Suppressor macrophage treated with lipopolysaccharide for 1 hour (primary cell): ENCODE results near the gene XNDC1N.
A peak's percentile ranks its signal among the peaks of the same experiment; 100 is the strongest.

ENCODE experiments used
- DNase-seq, 3 donors: peaks; one replicate each; pipeline ENCODE4 v3.0.0-alpha.2; 2020 to 2022

Gene XNDC1N

GRCh38 chr11:71927820-71928736, at the start of gene XNDC1N:
Gene XNDC1N, minus strand, starts transcription at chr11:71928594. Its CDS starts 5,241 bp downstream, at chr11:71923353.
- DNase-seq, result peak; percentile 82 to 91 (median 89)

GRCh38 chr11:71977743-71978418, 49.5 kb upstream of the XNDC1N start:
- DNase-seq, result peak; percentile 72 to 85 (median 81)

GRCh38 chr11:71977090-71977489, 48.7 kb upstream of the XNDC1N start:
- DNase-seq, result no peak

DNA sequence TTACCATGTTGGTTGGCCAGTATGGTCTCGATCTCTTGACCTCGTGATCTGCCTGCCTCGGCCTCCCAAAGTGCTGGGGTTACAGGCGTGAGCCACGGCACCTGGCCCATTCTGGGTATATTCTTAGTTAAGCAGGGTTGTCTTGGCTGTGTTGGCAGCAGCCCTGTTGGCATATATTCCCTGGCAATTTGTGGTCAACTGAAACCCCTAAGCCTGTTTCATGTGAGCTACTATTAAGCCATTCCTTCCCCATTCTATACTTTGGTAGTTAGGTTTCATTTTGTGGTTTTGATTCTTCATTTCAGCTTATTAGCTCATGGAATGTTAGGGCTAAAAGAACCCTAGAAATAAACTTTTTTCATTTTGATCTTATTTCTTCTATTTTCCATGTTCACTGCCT, 48.2 kb upstream of the XNDC1N start:
- DNase-seq, result no peak

DNA sequence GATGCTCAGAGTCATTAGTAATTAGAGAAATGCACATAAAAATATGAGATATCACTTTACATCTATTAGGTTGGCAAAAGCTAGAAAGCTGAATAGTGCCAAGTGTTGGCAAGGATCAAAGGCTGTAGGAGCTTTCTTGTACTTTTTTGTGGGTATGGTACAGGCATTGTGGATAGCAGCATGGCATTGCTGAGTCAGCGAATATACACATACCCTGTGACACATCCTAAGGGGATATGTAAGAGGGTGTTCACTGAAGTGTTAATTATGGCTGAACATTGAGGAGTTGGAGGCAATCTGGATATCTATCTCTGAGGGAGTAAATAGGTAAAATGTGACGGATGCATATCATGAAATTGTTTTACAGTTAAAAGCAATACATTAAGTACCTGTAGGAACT, 43.3 kb upstream of the XNDC1N start:
- DNase-seq, result no peak

GRCh38 chr11:71964641-71965040, 36.2 kb upstream of the XNDC1N start:
- DNase-seq, result no peak

- DNase-seq, result no peak
These were observed 35.1 kb upstream of the XNDC1N start for GRCh38 chr11:71963468-71963867.

- DNase-seq, result peak; percentile 48 to 63 (median 63)
These were observed 34.1 kb upstream of the XNDC1N start for GRCh38 chr11:71962428-71963038.

GRCh38 chr11:71955898-71956456, 27.6 kb upstream of the XNDC1N start:
- no peak for DNase-seq

DNA sequence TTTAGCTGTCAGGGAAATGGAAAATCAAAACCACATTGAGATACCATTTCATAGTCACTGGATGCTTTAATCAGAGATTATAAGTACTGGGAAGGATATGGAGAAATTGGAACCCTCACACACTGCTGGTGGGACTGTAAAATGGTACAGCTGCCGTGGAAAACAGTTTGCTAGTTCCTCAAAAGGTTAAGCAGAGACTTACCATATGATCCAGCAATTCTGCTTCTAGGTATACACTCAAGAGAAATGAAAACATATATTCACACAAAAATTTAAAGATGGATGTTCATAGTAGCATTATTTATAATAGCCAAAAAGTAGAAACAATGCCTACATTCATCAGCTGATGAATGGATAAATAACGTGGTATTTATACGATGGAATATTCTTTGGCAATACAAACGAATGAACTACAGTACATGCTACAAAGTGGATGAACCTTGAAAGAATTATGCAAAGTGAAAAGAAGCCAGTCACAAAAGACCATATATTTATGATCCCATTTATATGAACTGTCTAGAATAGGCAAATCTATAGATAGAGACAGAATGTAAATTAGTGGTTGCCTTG, 23.4 kb upstream of the XNDC1N start:
- DNase-seq, result no peak

DNA sequence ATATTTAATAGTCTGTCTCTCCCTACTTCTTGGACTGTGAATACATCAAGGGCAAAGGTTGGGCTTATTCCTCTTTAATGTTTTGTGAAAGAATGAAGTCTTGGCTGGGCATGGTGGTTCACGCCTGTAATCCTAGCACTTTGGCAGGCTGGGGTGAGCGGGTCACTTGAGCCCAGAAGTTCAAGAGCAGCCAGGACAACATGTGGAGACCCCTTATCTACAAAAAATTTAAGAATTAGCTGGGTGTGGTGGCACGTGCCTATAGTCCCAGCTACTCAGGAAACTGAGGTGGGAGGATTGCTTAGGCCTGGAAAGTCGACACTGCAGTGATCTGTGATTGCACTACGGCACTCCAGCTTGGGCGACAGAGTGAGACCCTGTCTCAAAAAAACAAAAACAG, 20.6 kb upstream of the XNDC1N start:
- no peak for DNase-seq

GRCh38 chr11:71948314-71949027, 20.1 kb upstream of the XNDC1N start:
- no peak for DNase-seq

DNA sequence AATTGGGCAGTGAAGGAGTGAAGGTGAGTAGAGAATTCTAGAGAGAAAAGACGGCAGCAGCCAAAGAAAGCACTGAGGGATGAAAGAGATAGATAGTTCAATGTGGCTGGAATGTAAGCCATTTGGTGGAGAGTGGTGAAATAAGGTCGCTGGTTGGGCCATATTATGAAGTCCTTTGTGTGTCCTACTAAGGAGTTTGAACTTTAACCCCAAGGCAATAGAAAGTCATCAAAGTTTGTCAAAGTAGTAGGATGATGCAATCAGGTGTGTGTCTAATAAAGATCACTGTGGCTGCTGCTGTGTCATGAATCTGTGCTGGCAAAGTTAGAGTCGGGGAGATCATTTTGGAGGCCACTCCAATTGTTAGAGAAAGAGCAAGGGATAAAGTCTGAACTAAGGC, 19.1 kb upstream of the XNDC1N start:
- no peak for DNase-seq

- peak; percentile 22 to 35 (median 31) for DNase-seq
These were observed 17.8 kb upstream of the XNDC1N start for GRCh38 chr11:71946144-71946571.

- no peak for DNase-seq
These were observed 12.3 kb upstream of the XNDC1N start for GRCh38 chr11:71940561-71941219.

DNA sequence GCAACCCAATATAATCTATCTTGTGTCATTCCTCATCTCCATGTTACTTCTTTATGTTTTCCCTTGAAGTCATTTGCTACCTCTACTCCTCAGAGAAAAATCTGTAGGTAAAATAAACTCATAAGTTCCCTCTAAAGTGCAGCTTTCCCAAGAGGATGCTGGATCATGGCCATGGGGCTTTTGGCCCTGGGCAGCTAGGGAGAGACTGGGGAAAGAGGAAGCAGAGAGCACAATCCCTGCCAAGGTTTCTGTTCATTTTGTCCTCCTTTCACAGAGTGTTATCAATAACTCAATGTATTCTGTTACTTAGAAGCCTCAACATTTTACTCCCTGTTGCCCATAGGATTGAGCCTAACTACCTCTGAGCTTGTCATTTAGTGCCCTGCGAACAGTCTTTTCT, 9.4 kb upstream of the XNDC1N start:
- no peak for DNase-seq

DNA sequence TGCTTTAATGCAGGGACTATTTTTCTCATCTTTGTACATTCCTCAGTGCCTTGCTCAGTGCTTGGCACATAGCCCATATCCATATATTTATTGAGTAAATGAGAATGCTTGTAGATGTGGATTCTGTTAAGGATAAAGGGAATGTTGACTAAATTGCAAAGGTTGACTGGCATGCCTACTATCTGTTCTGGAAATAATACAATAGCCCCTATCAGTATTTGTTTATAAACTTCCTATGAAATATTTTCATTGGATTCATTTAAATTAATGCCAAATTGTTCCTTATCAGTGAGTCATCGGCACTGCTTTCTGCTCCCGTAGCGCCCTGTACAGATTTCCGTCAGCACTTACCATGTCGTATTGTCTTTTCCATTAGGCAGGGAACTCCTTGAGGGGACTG, 8.4 kb upstream of the XNDC1N start:
- no peak for DNase-seq

- DNase-seq, result no peak
These were observed 7.0 kb upstream of the XNDC1N start for GRCh38 chr11:71935338-71935925.

- peak; percentile 72 to 79 (median 74) for DNase-seq
These were observed 5.8 kb upstream of the XNDC1N start for GRCh38 chr11:71934213-71934612.

DNA sequence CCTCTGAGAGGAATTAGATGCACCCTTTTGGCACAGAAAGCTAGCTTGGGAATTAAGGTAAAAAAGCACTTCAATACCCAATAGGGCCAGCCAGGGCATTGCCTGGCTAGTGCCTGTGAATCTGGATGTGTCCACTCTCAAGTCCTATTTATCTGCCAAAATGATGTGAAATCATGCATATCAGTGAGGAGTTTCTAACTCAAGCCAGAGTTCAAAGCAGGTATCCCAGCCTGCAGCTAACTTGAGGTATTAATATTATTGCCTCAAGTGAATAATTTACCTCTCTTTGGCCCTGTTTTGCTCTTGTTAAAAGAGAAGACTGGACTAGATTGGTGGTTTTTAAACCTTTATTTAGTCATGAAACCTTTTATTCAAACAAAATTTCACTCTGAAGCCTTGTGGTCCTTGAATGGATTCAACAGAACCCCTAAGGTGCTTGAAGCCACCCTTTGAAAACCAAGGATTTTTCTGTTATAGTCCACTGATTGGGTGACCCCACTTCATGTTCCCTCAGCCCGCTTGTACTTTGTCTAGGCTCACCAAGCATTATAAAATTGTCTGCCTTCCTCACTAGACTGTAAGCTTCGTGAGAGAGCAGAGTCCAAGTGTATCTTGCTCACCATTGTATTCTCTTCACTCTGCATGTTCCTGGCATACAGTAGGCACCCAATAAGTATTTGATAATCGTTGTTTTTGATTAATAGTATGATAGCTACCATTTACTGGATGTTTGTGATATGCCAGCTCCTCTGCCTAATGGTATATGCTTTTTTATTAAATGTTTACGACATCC, 4.9 kb upstream of the XNDC1N start:
- no peak for DNase-seq
